T-helper 2 cell (primary cell): ENCODE results near the gene SGSM1.
"Not testable (repeated sequence)": the region's sequence is repeated elsewhere in the genome, so short reads cannot be mapped to it uniquely, and the experiment has no call there.

ENCODE experiments used
- DNase-seq, 5 experiments: peaks; one replicate each; pipeline versions ENCODE4 v3.0.0 to v3.0.0-alpha.2; 2012 to 2022

The SGSM1 gene

GRCh38 chr22:24894998-24895397, 89.0 kb downstream of the SGSM1 start:
- DNase-seq: no peak

DNA sequence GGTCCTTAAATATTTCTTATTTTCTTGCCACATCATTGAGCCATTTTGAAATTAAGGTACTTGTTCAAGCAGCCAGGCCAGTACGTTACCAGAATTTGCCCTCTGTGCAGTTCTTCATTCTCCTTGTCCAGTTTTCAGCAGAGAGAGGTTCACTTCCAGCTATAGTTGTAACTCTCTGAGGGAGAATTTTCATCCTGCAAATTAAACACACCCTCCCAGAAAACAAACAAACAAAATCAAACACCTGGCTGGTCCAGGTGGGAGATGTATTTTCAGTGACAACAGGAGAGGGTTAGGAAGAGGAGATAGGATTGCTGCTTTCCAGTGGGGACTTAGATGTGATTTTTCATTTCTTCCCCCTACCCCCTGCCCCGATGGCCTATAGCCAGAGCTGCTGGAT, 95.4 kb downstream of the SGSM1 start:
- no peak for DNase-seq

DNA sequence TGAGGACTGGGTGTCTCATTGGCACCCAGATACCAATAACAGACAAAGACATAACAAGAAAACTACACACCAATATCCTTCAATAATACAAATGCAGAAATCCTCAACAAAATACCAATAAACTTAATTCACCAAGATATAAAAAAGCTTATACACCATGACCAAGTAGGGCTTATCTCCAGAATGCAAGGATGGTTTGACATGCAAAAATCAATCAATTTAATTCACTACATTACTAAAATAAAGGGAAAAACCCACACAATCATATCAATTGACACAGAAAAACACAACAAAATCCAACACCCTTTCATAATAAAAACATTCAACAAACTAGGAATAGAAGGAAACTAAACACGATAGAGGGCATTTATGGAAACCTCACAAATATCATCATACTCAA, 99.9 kb downstream of the SGSM1 start:
- DNase-seq: no peak

GRCh38 chr22:24907101-24907500, 101.1 kb downstream of the SGSM1 start:
- not testable (repeated sequence) for DNase-seq

DNA sequence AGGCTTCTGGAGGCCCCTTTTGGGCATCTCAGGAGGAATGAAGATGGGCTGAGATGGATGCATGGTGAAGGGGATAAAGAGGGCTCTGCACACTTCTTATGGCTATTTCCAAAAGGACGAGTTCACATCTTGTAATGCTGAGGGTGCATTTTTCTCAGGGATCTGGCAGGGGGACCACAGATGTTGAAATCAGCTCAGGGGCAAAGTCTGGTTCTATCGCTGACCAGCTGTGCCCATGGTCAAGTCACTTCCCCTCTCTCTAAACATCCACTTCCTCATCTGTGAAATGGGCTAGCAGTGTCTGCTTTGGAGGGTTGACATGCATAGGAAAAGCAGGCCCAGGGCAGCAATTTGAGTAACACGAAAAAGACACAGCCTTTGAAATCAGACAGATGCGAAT, 114.0 kb downstream of the SGSM1 start:
- DNase-seq: no peak

DNA sequence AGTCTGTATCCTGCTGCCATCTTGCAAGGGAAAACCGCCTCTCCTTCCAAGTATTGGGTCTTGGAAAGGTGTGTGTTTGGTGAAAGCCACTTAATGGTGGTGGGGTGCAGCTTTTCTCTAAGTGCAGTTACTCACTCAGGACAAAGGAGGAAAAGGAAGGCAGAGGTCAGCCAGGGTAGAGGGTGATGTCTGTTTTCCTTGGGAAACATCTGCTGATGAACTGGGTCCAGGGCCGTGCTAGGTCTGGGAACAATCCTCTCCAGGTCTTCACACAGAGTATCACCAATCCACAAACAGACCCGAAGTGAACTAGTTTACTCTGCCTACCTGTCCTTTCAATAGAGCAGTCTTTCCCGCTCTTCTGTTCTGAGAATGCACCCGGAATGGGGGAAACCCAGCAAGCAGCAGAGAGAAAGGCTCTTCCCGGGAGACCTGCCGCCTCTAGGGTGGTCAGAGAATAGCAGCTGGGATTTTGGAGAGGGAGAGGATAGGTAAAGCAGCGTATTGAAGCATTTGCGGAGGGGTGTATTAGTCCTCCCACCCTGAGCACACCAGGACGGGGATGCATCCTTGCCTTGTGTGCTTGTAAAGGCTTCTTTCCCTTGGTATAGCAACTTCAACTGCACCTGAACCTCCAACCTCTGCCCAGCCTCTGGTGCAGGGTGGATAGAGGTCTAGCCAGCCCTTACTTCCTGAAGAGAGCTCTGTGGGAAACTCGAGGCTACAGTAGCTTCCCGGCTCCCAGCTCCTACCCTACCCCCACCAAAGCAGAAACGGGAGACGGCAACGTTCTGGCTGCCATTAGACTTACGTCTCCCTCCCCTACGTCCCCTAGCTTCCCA, 119.8 kb downstream of the SGSM1 start:
- DNase-seq: no peak

DNA sequence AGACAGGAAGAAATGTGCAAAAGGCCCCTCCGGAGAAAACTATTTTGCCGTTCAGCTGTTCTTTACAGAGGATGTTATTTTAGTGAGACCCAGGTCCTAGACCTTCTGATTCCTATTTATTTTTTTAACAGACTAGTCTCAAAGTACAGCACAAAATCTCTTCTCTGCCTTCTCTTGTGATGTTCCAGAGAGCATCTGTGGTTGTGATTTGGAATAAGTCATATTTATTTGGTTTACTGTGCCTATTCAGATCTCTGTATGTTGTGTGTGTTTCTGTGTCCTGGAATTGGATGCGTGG, 120.4 kb downstream of the SGSM1 start:
- DNase-seq: no peak

GRCh38 chr22:24926849-24927579, 121.0 kb downstream of the SGSM1 start:
- no peak for DNase-seq

DNA sequence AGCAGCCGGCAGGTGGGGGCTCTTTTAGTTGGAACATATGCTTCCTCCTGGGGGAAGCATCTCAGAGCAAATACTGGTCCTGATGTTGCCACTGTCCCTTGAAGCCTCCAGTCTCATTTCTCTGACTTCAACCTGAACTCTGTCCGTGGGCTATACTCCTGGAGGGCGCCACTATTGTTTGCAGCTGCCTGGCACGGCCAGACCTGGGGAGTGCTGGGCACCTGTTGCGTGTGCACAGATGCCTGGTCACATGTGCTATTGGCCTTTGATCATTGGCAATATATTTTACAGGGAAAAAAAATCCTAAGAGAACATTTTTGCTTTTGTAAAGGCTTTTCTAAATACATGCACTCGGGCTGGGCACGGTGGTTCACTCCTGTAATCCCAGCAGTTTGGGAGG, 122.3 kb downstream of the SGSM1 start:
- DNase-seq: no peak

DNA sequence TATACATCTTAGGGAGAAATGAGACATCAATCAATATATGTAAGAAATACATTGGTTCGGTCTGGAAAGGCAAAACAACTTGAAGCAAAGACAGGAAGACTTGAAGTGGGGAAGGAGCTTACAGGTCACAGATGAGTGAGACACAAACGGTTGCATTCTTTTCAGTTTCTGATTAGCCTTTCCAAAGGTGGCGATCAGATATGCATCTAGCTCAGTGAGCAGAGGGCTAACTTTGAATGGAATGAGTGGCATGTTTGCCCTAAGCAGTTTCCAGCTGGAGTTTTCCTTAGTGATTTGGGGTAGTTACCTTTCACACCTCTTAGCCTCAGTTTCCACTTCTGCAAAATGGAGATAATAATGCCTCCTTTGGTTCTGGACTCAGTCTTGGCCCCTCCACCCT, 124.7 kb downstream of the SGSM1 start:
- DNase-seq: no peak

DNA sequence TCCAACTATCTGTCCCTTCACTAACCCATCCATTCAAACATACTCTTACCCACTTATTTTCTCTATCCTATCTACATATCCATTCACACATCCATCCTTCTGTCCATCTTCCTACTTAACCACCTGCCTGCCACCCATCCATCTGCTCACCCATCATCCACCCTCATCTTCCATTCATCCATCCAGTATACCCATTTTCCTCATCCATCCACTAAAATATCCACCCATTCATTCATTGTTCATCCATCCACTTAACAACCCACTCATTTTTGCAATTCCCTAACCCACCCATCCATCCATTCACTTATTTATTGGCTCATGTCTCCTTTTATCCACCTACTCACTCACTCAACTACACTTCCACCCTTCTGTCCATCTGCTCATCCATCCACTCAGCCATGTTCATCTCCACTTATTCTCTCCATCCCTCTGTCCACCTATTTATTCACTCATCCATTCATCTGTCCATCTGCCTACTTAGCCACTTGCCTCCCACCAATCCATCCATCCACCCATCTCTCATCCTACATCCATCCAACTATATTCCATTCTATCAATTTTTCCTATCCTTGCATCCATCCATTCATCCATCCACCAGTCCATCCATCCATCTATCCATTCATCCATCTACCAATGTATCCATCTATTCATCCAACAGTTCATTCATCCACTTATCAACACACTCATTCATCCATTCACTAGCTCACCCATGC, 129.9 kb downstream of the SGSM1 start:
- DNase-seq: no peak

- peak in 1 of 5 experiments; percentile 22 for DNase-seq
Observed at GRCh38 chr22:24937114-24937513, 131.1 kb downstream of the SGSM1 start.

DNA sequence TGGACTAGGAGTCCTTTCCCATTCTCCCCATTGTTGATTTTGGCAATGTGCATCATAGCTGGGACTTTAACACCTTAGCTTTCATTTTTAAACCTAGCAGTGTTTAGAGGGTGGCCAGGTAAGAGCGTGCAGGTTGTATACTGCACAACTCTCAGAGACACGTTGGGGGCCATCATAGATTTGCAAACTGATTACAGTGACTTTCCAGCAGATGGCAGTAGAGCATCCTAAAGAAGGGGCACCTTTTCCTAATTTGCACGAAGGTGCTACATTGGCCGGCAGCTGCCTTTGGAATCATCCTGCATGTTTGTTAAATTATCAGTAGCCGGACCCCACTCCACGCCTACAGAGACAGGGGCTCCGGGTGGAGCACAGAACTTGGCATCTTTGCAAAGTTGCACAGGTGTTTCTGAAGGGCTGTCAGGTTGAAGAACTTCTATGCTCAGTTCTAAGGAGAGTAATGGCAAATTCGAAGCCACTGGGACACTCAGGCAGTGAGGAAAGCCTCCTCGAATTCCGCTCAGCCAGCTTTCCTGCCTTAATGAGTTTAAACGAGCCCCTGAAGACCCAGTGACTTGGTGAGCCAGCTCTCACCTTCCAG, 132.8 kb downstream of the SGSM1 start:
- DNase-seq: peak in 2 of 5 experiments; percentile 4 to 40

GRCh38 chr22:24942301-24942700, 136.3 kb downstream of the SGSM1 start:
- no peak for DNase-seq

DNA sequence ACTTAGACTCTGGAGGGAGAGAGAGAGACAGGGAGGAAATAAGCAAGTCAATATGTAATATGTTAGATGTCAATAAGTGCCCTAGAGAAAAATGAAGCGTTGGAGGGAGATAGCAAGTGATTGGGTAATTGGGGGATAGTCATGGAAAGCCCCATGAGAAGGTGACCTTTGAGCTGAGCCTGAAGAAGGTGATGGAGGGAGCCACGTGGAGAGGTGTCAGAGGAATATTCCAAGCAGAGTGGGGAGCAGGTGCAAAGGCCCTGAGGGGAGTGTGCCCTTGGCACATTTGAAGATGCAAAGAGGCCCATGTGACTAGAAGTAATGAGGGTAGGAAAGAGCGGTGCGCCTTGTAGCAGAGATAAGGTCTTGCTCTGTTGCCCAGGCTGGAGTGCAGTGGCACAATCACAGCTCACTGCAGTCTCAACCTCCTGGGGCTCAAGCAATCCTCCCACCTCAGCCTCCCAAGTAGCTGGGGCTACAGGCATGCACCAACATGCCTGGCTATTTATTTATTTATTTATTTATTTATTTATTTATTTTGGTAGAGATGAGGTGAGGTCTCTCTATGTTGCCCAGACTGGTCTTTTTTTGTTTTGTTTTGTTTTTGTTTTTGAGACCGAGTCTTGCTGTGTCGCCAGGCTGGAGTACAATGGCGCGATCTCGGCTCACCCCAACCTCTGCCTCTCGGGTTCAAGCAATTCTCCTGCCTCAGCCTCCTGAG, 138.4 kb downstream of the SGSM1 start:
- DNase-seq: no peak

DNA sequence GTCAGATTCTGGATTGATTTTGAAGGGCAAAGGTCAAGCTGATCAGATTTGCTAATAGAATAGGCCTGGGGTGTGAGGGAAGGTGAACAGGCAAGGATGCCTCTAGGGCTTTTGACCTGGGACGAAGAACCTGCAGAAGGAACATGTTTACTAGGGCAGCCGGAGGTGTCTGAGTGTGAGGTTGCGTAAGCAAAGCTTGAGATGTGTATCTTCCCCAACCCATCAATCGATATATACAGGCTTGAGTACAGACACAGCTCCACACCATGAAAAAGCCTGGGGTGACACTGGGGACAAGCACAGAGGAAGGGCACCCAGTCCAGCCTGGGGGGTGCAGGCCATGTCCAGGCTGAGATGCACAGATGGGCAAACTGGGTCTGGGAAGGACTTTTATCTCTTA, 139.4 kb downstream of the SGSM1 start:
- no peak for DNase-seq

- no peak for DNase-seq
Observed at GRCh38 chr22:24947383-24947782, 141.4 kb downstream of the SGSM1 start.

DNA sequence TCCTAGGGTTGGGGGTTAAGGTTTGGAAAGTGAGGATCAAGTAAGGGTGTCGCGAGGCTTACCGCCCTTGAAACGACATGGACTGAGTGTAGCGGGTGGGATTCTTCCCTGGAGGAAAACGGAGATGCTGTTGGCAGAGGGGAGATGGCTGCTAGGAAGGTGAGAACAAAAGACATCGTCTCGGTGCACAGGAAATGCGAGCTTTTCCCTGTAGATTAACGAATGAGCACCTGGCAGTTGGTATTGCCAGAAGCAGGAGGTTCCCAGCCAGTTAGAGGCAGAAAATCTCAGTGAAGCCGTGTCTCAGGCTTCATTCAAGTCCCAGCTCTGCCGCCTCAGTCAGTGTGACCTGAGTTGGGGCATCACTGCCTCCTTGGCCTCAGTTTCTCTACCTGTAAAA, 141.9 kb downstream of the SGSM1 start:
- no peak for DNase-seq

GRCh38 chr22:24948356-24949202, 142.6 kb downstream of the SGSM1 start:
- no peak for DNase-seq

- DNase-seq: no peak
Observed at GRCh38 chr22:24950272-24950902, 144.4 kb downstream of the SGSM1 start.
